Activated CD8-positive, alpha-beta memory T cell treated with anti-CD3 and anti-CD28 coated beads, Interleukin-2, amount 50 U/mL, for 24 hours (primary cell): ENCODE results near the gene ERCC6L.

ENCODE experiments used
- DNase-seq: peaks from one replicate; pipeline ENCODE4 v3.0.0-alpha.2; 2020; ENCODE audit errors: extremely low read depth

The ERCC6L gene

DNA sequence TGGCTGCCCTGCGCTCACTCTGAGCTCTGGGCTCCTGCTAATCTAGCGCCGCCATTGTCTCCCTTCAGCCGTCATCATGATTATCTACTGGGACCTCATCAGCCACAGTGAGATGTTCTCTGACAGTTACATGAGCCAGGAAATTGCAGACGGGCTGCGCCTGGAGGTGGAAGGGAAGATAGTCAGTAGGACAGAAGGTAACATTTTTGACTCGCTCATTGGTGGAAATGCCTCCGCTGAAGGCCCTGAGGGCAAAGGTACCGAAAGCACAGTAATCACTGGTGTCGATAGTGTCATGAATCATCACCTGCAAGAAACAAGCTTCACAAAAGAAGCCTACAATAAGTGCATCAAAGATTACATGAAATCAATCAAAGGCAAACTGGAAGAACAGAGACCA, 79.1 kb downstream of the ERCC6L start:
- DNase-seq, result no peak

DNA sequence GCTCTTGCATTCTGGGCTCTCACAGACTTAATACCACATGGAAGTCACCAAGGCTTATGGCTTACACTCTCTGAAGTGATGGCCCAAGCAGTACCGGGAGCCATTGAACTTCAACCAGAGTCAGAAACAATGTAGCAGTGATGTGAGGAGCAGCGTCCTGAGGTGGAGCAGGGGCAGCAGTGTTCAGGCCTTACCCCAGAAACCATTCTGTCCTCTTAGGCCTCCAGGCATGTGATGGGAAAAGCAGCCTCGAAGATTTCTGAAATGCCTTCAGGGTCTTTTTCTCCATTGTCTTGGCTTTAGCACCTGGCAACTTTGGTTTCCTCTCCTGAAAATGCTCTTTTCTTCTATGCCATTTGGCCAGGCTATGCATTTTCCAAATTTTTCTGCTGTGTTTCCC, 80.1 kb downstream of the ERCC6L start:
- no peak for DNase-seq
